K562 (cell line): ENCODE results near the gene BID. TPM values are rescaled to one million over a fixed set of nuclear protein-coding genes. Genes with fewer than 3 reads are reported as not detected.

Source experiments
- DLX4 ChIP-seq: fragments of 250-450 bp; sonication (Bioruptor Pico); IDR thresholded peaks from 2 replicates; pipeline ENCODE4 v1.6.1; 2021; ENCODE audit warnings: mild to moderate bottlenecking
- HDAC1 ChIP-seq, 2 experiments: fragments of 450-650 bp; IDR thresholded peaks; 2 replicates each; pipeline ENCODE4 v1.6.1; 2016 to 2017; ENCODE audit warnings: inconsistent platforms in 1 of 2, mild to moderate bottlenecking in 1 of 2, moderate library complexity in 1 of 2
- KLF10 ChIP-seq: fragments of 250-450 bp; sonication (Bioruptor Pico); IDR thresholded peaks from 2 replicates; pipeline ENCODE4 v1.6.1; 2021; ENCODE audit warnings: matching md5 sums
- MTA2 ChIP-seq: fragments of 450-650 bp; IDR thresholded peaks from 2 replicates; pipeline ENCODE4 v1.6.1; 2016; ENCODE audit warnings: low read depth
- PHB ChIP-seq: fragments of 250-450 bp; sonication (Bioruptor Pico); IDR thresholded peaks from 2 replicates; pipeline ENCODE4 v1.5.0; 2021
- RAD21 ChIP-seq, 2 experiments: fragments of 250-450 bp in 1 of 2; fragments of 450-650 bp in 1 of 2; sonication (Bioruptor Pico) in 1 of 2; formaldehyde crosslinking in 1 of 2; IDR thresholded peaks in 1 of 2; conservative IDR thresholded peaks in 1 of 2; 2 replicates each; pipeline versions ENCODE4 v1.4.0 to v1.8.0; 2020 to 2022; ENCODE audit warnings: mild to moderate bottlenecking in 2 of 2, moderate library complexity in 1 of 2
- SP2 ChIP-seq: IDR thresholded peaks from 2 replicates; pipeline ENCODE4 v1.6.1; 2011; ENCODE audit warnings: mild to moderate bottlenecking, low read depth, low read length, moderate library complexity; ENCODE audit not compliant: poor library complexity, severe bottlenecking; ENCODE audit errors: extremely low read depth
- ZNF133 ChIP-seq: fragments of 250-450 bp; sonication (Bioruptor Pico); IDR thresholded peaks from 2 replicates; pipeline ENCODE4 v1.4.0; 2020; ENCODE audit warnings: mild to moderate bottlenecking
- ZNF639 ChIP-seq, 2 experiments: fragments of 200-800 bp in 1 of 2; sonication (Bioruptor generic) in 1 of 2; sonication (generic) in 1 of 2; formaldehyde crosslinking in 1 of 2; IDR thresholded peaks in 1 of 2; conservative IDR thresholded peaks in 1 of 2; 2 replicates each; pipeline versions ENCODE4 v1.5.0 to v1.6.1; 2016 to 2020; ENCODE audit warnings: missing compliant biosample characterization in 1 of 2, missing genetic modification characterization in 1 of 2, missing genetic modification reagents in 1 of 2
- ZNF764 ChIP-seq: fragments of 250-450 bp; sonication (Bioruptor Pico); IDR thresholded peaks from 2 replicates; pipeline ENCODE4 v1.4.0; 2020; ENCODE audit warnings: low read depth, mild to moderate bottlenecking, moderate library complexity
- polyA plus RNA-seq, 8 experiments: library from polyadenylated mRNA; depleted of rRNA in 4 of 8; stranded (reverse) in 5 of 8; unstranded in 3 of 8; fragments of >200 nt; fragmentation: Nextera tagmentation in 2 of 8; fragmentation: Illumina TruSeq in 1 of 8; extraction: Ambion mirVana in 2 of 8; extraction: Trizol in 1 of 8; gene quantifications; 2 replicates each; pipeline versions ENCODE4 v1.2.1 to v1.2.3, GENCODE V29; 2011 to 2014; ENCODE audit warnings: inconsistent platforms in 1 of 8, missing spikeins in 1 of 8
- total RNA-seq, 7 experiments: library from RNA; depleted of rRNA in 6 of 7; stranded (reverse); fragments of >200 nt in 6 of 7; fragmentation: Illumina TruSeq in 2 of 7; extraction: Trizol in 2 of 7; gene quantifications; 2 replicates each; pipeline versions ENCODE4 v1.2.1 to v1.2.3, GENCODE V29; 2011 to 2021; ENCODE audit warnings: low replicate concordance in 1 of 7

Gene BID
- total and polyA plus RNA-seq, 9 of the 15 experiments (the other 6 are each of a cell fraction or from before 2014, with no cell fraction given), result 5.2 to 209 (median 63.7) TPM

GRCh38 chr22:17734187-17734586, 40.1 kb downstream of the BID start (continued):
- TF ChIP-seq KLF10, result no peak
- TF ChIP-seq DLX4, result no peak
- TF ChIP-seq HDAC1 (IDR thresholded peaks at IDR 0.05), result no peak
- TF ChIP-seq SP2, result no peak
- TF ChIP-seq ZNF133 (CRISPR knock-in tag), result no peak
- no peak for TF ChIP-seq MTA2
- TF ChIP-seq PHB, result no peak
- no peak for TF ChIP-seq ZNF639 (CRISPR knock-in tag; conservative IDR thresholded peaks at IDR 0.05 in 1 of 2, IDR thresholded peaks at IDR 0.05 in 1 of 2)
- TF ChIP-seq RAD21 (CRISPR knock-in tag; conservative IDR thresholded peaks at IDR 0.05 in 1 of 2, IDR thresholded peaks at IDR 0.05 in 1 of 2), result no peak
- no peak for TF ChIP-seq ZNF764
